ENCODE measurements around the gene WASF3.

GRCh38 chr13:26571518-26571917 lies 14.0 kb downstream of the WASF3 start:
- no peak for TF ChIP-seq CTCF (IDR thresholded peaks at IDR 0.05)
- TF ChIP-seq POLR2A (IDR thresholded peaks at IDR 0.05) = no peak
